Midbrain (tissue), 1 donor: ENCODE results near the gene UPF1.

Experiments used
- DNase-seq: peaks from one replicate; lab custom pipeline; 2025; lab: John Stamatoyannopoulos, UW

The UPF1 gene

DNA sequence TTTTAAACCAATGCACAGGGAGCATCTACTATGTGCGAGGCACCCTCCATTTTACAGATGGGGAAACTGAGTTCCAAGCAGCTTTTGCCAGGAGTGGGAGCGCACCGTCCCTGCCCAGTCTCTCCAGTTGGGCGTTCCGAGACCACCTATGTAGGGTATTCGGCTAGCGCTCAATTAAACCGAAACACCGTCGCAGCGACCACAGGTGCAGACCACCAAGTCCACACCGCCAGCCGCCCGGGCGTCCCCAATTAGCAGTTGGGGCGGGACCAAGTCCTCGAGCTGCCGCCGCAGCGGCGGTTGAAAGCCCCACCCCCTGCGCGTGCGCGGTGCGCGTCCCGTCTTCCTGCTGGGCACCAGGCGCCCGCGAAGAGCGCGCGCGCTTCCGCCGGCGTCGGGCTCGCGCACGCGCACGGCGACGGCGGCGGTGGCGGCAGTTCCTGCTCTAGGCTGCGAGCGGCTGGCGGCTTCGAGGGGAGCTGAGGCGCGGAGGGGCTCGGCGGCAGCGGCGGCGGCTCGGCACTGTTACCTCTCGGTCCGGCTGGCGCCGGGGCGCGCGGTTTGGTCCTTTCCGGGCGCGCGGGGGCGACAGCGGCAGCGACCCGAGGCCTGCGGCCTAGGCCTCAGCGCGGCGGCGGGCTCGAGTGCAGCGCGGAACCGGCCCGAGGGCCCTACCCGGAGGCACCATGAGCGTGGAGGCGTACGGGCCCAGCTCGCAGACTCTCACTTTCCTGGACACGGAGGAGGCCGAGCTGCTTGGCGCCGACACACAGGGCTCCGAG lies at the start of gene UPF1:
Gene UPF1 (plus strand): TSS at position 436 of the 782 bp plus-strand sequence. CDS start 251 bp downstream, at position 687.
- DNase-seq, result peak; percentile 93

DNA sequence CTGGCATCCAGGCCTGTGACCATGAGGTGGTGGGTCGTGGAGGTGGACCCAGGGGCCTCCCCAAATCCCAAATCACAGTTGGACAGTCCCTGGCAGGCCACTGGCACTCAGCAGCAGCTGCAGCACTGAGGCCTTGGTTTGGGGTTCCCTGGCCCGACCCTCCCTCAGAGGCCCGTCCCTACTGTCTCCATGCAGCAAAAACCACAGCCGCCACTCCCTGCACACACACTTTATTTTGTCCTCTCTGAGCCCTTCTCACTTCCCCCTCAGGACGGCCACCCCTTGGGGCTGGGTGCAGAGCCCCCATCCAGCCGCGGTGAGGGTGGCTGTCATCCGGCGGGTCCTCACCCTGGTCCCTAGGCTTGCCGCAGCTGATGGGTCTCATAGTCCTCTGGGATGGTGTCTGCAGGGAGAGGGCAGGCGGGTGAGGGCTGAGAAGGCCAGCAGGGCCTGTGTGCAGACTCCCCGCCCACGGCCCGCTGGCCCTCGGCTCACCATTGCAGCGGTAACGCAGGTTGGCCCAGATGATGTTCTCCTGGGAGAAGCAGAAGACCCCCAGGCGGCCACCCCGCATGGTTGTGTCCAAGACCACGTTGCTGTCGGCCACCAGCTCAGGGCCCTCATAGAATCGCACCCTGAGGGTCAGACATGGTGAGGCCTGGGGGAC lies 49.1 kb upstream of the UPF1 start:
- DNase-seq, result no peak

DNA sequence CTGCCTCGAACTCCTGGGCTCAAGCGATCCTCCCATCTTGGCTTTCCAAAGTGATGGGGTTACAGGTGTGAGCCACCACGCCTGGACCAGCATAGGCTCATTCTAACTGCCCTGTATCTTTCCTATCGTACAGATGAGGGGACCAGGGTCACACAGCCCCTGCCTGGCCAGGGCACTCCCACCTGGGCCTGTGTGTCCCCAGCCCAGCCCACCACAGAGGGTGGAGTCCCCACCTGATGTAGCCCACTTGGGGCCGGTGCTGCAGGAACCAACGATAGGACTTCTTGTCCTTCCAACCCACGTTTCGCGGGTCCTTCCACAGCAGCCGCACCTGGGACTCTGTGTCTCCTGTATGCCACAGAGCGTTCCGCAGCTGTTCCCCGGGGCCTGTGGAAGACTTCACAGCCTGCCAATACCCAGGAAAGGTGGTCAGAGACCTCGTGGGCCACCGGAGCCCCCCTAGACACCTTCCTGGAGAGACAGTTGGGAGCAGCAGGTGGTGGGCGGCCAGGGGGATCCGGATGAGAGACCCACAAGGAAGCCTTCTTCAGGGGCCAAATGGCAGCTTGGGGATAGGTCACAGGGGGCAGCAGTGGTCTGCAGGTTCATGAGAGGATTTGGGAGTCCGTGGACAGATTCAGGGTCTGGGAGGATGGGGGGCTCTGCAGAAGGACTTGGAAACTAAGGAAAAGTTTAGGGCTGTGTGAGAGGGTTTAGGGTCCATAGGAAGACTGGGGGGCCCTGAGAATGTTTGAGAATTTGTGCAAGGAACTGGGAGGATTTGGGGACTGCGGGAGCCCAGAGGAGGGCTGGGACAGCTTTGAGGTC lies 47.6 kb upstream of the UPF1 start:
- no peak for DNase-seq

DNA sequence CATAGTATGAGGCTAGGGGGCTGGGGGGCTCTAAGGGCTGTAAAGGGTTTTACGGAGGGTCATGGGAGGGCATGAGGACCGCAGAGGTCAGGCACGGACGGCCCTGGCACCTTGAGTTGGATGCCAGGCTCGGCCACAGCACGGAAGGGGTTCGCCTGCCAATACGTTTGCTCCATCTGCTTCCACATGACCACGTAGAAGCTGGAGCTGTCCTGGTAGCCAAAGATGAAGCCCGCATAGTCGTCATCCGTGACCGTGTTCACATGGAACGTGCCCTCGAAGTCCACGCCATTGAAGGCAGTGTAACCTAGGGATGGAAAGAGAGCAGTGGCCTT lies 47.0 kb upstream of the UPF1 start:
- no peak for DNase-seq

DNA sequence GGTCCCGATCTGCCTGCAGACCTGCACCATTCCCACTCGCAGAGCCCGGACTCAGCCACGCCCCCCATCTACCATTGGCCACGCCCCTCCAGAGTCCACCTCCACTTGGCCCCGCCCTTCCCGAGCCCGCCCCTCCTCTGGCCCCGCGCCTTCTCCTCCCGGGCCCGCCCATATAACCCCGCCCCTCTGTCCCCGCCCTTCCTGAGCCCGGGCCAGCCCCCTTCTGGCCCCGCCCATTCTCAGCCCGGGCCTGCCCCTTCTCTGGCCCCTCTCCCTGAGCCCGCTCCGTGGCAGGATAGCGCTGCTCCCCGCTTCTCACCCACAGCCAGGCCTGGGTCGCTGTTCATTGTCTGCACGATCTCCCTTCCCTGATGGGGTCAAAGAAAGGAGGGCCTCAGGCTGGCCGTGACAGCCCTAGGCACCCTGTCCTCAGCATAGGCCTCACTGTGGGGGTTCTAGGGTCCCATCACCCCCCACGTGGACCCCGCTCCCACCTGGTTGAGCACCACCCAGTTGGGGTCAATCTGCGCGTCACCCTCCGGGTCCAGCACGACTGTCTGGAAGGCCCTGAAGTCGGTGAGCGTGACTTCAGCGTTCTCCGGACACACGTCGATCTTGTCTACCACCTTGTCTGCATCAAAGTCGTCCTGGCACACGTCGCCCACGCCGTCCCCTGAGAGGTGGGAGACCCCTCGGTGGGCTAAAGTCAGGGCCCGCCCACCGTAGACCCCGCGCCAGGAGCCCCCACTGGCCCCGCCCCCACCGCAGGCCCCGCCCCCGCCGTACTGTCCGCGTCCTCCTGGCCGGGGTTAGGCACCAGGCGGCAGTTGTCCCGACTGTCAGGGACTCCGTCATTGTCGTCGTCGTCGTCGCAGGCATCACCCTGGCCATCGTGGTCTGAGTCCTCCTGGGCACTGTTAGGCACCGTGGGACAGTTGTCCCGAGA lies 46.3 kb upstream of the UPF1 start:
- no peak for DNase-seq

DNA sequence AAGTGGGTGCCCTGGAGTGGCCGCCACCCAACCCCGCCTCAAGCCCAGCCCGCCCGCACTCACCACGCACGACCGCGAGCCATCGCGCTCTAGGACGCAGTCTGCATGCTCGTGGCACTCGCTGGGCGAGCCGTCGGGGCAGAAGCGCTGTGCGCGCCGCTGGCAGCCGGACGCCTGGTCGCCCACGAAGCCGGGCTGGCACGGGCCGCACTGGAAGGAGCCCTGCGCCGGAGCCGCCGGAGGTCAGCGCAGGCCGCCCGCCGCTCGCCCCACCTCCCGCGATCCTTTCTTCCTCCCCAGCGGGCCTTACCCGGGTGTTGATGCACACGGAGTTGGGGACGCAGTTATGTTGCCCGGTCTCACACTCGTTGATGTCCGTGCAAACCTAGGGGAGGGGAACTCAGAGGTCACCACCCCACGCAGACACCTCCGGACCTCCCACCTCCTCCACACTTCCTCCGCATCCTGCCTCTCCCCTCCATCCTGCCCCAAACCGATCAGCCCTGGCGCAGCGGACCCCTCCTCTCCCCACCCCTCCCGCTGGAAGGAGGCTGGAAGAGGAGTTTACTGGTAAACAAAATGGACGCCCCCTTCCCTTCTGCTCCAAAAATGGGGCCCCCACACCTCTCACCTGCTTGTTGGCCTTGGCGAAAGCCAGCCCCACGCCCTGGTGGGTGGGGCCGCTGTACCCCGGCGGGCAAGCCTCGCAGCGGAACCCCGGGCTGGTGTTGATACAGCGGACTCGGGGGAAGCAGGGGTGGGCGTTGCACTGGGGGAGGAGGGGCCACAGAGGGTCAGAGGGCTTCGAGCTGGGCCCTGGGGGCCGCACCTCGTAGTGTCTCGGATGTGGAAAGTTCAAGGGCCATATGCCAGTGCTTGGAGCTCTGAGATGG lies 43.0 kb upstream of the UPF1 start:
- no peak for DNase-seq

DNA sequence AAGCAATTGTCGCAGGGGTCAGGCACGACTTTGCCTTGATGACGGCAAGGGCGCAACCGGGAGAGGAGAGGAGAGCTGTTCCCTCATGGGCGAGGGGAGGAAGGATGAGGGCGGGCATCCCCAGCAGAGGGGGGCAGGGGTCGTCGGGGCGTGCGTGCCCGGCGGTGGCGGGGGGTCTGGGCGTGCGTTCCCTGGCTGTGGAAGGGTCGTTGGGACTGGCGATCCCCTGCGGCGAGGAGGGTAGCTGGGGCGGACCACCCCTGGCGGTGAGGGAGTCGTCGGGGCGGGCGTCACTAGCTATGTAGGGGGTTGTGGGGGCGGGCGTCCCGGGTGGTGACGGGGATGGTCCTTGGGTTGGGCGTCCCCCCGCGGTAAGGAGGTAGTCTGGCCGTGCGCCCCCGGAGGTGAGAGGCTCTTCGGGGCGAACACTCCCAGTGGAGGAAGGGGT lies 42.3 kb upstream of the UPF1 start:
- DNase-seq, result no peak

DNA sequence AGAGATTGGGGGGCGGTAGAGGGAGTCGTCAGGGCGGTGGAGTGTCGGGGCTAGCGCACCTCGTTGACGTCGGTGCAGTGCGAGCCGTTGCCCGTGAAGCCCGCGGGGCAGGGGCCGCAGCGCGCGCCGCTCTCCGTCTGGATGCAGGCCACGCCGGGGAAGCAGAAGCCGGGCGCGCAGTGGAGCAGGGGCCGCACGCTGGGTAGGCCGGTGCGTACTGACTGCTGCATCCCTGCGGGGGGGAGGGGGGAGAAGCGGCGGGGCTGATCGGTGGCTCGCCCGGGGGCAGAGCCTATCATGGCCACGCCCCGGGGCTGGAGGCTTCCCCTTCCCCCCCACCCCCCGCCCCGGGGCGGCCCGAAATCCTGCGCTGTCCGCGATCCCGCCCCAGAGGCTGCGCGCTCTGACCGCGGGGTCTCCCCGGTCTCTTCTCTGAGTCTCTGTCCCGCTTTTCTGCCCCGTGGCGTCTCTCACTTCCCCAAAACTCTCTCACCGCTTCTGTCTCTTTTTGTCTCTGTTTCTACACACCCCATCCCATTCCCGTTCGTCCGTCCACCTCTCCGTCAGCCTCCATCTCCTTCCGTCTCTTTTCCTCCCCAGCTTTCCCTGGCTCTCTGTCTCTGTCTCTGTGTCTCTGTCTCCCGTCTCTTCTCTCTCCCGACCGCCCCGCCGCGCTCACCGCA lies 41.7 kb upstream of the UPF1 start:
- no peak for DNase-seq

DNA sequence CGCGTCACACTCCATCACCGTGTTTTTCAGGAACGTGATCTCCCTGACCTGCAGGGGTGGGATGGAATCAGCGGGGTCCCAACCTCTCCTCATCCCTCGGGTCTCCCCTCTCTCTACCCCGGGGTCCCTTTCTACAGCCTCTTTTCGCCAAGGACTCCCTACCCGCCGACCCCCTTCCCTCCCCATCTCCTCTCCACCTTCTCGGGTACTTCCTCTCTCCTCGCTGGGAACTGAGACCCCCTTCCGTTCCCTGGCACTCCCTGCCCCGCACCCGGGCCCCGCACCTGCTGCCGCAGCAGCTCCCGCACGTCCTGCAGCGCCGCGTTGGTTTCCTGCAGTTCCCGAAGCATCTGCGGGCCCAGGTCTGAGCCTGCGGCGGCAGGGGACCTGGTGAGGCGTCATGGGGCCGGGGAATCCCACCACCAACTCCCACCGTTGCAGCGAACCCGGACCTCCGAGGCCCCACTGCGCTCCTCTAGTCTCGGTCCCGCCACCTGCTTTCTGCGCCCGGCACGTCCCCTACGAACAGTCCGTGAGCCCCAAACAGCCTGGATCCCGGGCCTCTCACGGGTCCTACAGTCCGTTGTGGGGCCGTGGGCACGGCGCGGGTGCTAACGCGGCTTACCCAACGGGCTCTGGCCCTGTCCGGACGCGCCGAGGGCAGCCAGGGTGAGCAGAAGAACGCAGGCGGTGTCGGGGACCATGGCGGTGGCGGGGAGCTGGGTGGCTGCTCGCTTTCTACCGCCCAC lies 41.0 kb upstream of the UPF1 start, which contains the start of gene COMP:
Gene COMP (minus strand): TSS at position 740 of the 749 bp plus-strand sequence. CDS start 36 bp downstream, at position 704.
- DNase-seq, result no peak

DNA sequence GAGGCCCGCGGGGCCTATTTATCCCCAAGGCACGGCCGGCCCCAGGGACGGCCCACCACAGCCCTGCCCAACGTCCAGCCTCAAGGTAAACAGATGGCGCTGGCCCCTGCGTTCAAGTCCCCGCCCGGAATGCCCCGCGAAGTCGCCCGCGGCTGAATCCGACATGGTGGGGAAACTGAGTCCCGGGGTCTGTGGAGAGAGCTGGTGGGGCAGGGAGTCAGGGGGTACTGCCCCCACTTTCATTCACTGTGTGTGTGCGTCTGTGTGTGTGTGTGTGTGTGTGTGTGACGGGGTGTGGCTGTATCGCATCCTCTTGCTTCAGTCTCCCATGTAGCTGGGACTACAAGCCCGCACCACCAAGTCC lies 40.5 kb upstream of the UPF1 start:
- DNase-seq, result no peak

DNA sequence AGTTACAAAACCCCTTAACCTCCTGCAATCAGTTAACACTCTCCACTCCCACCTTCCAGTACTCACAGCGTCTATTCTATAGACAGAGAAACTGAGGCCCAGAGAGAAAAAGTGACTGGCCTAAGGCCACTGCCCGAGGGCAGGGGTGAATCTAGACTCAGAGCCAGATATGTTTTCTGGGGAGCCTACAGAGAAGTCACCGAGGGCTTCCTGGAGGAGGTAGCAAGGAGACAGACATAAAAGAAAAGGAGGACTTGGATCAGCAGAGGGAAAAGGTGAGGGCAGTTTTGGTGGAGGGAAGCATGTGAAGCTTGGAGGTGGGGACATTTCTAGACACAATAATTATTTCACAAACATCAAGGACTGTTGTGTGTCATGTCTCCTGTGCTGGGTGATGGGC lies 39.1 kb upstream of the UPF1 start:
- DNase-seq, result no peak

DNA sequence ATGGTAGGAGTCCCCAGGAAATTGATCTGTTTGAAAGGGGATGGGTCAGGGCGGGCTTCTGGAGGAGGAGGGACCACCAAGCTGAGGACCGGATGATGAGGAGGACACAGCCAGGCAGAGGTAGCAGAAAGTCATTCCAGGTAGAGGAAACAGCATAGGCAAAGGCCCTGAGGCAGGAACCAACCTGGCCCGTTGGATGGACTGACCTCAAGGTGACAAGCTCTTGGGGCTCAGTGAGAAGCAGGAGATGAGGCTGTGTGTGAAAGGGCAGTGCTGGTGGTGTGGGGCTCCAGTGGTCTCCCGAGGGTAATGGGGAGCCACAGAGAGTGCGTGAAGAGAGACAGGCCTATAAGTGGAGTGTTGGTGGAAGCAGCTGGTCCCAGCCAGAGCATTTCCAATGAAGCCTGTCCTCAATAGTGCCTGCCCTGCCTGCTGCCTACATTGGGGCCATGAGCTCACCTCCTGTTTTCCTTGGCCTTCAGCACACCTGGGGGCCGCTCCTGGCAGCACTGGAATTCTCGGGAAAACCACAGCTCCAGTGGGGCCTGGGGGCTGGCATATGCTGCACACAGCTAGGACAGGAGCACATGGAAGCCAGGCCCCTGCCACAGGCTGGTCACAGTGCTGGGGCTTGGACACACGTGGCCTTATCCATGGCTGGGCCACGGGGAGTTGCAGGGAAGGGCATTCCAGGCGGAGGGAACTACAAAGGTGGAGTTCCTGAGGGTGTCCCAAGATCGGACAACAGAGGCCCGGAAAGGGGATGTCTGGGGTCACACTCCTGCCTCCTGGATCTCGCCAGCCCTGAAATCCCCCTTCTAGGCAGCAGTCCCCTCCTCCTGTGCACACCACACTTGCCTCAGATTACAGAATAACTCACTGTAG lies 38.4 kb upstream of the UPF1 start:
- DNase-seq, result no peak

DNA sequence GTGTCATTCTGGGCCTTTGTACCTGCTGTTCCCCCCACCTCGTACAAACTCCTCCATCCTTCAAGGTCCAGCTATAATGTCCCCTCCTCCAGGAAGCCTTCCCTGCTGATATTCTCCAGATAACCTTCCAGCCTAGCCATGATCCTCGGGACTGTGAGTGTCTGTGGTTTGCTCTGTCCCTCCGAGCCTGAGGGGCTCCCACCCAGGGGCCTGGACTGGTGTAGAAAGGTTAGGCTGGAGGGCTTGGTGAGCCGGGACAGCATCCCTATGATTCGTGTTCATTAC lies 37.8 kb upstream of the UPF1 start:
- no peak for DNase-seq

DNA sequence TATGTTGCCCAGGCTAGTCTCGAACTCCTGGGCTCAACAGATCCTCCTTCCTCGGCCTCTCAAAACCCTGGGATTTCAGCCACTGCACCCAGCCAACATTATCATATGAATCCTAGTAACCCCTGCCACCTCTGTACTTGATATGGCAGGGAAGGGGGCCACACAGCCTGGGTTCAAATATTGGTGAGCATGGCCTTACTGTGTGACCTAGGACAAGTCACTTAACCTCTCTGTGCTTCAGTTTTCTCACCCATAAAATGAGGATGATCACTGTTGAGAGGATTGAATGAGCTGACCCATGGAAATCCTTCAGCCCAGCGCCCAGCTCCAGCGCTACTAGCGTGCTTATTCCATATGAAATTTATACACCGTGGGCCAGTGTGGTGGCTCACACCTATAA lies 37.1 kb upstream of the UPF1 start:
- DNase-seq, result no peak

DNA sequence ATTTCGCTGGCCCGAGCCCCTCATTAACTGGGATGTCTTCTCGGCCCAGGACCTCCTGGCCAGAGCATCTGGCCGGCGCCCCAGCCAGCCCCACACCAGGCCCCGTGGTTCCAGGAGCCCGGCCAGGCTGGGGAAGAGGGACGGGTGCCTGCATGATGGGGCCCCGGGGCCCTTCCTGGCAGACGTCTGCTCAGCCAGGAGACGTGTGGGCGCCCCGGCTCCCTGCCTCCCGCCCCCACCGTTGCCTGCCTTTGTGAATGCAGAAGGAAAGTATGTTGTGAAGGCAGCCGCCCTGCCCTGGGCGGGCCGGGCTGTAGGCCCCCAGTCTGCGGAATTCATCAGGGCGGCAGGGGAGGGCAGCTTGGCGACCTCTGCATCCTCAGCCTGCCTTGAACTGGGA lies 36.2 kb upstream of the UPF1 start:
- DNase-seq, result peak; percentile 29

DNA sequence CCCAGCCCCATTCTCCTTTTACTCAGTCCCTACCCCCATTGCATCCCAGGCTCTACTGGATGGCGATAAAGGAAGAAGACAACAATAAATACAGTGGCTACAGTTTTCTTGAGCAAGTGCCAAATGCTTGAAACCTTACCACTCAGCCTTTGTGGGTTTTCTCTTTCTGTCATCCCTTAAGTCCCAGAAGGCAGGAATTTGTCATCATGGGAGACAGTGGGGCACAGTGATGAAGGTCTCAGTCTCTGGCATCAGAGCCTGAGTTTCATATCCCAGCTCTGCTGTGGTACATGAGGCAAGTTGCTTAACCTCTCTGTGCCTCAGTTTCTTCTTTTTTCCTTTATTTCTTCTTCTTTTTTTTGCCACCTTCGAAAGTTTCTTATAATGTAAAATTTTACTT lies 35.5 kb upstream of the UPF1 start:
- no peak for DNase-seq

DNA sequence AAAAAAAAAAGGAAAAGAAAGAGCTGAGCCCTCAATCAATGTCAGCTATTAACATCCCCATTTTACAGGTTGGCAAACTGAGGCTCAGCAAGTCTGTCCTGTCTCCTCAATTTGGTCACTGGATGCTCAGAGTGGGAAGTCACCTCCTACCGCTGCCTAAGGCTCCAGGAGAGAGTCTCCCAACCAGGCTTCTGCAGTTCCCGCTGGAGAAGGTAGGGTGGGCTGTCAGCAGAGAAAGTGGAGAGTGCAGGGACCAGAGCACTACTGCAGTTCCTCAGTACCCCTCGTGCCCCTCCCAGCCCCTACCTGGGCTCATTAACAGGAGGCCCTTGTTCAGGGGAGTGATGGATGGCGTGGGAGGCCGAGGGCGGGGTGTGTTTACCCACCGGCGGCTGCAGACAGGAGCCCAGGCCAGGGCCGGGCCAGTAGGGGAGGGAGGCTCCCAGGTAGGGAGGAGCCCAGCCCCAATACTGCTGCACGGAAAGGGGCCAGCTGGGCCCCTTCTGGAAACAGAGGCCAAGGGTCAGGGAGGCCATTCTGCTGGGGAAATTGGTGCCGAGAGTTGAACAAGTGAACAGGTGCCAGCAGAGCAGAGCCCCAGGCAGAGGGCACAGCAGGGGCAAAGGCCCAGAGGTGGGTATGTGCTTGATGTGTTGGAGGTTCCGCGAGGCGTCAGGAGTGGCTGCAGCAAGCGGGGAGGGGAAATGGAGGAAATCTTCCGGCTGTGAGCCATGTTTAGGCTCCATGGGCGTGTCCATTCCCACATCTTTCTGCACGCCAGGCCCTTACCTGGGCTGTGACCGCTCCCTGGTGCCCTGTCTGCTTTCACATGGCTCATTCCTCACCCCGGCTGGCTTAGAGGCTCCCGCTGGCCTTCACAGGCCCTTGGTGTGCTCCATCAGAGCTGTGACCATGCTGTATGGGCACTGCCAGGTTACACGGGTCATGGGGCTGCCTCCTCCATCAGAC lies 33.1 kb upstream of the UPF1 start:
- no peak for DNase-seq
